GM04504 (cell line): ENCODE results near the gene RAB31.

Experiments used
- DNase-seq: peaks from one replicate; pipeline ENCODE4 v3.0.0-alpha.2; 2012; ENCODE audit warnings: low read depth

RAB31 gene

DNA sequence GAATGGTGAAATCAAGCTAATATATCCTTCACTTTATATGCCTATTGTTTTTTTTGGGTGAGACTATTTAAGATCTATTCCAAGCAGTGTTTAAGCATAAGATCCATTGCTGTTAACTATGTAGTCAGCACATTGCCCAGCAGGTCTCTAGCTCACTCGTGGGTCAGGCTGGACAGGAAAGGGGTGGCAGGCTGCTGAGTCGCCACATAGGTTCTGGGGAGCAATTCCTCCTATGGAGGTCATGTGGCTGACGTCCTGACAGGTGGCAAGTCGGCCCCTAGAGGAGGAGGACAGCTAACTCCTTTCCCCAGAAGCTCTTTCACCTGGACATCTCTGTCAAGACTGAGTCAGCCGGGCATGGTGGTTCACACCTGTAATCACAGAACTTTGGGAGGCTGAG, 13.9 kb upstream of the RAB31 start:
- DNase-seq, result no peak

DNA sequence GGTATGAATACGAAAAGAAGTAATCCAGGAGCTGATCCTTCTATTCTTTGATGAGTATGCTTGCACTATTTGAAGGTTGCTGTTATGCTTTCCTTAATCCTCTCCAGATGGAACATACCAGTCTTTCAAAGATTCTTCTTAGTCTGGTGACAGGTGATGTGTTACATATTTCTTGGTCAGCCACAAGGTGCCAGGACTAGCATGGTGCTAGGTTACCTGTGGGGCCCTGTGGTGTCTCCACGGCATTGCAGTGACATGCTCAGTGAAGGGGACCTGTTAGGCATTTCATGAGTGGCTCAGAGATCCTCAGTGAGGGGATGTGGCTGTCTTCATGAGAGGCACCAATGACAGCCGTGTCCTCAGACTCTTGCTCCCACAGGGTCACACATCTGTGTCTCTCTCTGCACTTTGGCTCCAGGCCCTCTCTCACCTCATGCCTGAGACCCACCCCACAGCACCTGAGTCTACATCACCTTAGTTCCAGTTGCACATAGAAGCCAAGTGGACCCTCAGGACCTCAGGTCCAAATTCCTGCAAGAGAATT, 13.1 kb upstream of the RAB31 start:
- no peak for DNase-seq

DNA sequence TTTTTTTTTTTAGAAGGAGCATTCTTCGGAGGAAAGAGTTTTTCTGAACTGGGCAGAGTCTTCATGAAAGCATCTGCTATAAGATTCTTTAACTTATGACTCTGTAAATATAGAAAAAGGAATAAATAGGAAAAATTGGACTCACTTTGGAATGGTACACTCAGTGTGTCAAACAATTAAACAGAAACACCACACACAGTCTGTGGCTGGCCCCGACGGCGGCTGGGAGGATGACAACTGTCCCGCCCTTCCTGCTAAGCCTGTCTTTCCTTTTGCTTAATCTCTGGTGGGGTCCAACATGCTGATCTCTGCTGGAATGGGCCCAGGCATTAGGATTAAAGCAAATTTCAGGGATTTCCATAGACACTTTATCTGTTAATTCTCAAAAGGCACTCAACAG, 12.5 kb upstream of the RAB31 start:
- DNase-seq, result no peak

DNA sequence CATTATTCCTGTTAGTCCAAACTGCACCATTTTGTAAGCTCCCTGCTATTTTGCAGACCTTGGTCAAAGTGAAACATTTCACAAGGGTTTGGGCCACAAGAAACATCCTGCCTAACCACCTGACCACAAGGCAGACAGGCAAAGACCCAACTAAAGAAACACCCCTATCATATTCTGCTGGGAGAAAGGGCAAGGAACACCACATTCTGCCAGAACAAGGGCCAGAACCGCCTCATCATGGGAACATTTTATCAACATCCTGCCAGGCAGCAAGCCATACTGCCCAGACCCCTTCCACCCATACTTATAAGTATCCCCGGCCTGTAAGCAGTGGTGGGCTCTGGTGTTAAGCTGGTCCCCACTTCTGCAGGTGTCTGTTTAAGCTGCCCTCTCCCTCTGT, 12.0 kb upstream of the RAB31 start:
- no peak for DNase-seq

DNA sequence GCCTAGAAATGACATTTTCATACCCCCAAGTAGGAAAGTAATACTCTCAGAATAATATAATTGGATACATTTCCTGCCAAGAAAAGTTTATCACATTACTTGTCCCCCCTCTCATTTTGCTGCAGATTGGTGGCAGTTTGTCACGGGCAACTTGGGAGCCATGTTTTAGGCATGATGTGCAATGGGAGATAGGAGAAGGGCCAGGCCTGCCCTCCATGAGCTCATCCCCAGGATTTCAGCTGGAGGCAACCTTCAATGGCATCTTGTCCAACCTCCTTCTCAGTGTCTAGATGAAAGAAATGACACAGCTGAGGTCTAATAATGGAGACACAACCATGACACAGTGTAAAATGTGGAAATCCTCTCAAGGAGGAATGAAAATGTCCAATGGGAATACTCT, 11.4 kb upstream of the RAB31 start:
- DNase-seq, result no peak

DNA sequence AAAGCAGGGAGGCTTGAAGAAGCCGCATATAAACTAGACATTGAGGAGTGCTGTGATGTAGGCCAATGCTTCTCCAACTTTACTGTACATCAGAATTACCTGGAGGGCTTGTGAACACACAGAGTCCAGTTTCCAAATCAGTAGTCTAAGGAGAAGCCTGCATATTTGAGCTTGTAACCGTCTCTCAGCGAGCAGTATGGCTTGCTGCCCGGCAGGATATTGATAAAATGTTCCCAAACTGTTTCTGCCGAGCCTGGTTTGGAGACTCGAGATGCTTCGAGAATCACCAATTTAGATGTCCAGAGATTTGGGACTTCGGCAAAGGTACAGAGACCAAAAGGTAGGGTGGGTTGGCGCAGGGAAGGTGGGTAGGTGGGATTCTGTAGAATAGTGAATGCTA, 11.0 kb upstream of the RAB31 start:
- no peak for DNase-seq

DNA sequence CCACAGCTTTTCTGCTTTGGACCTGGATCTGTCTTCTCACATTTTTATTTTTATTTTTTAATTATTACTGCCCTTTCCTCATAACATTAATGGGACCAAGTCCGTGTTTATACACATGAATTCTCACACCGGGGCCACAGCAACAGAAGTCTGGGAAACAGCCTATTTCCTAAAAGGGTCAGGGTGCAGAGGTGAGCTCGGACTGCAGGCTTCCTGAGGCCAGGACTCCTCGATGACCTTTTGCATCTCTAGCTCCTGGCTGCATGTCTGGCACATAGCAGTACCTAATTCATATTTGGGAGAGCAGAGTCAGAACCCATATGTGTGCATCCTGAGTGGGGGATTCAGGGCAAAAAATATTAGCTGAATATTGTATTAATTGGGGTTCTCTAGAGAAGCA, 9.6 kb upstream of the RAB31 start:
- DNase-seq, result no peak

DNA sequence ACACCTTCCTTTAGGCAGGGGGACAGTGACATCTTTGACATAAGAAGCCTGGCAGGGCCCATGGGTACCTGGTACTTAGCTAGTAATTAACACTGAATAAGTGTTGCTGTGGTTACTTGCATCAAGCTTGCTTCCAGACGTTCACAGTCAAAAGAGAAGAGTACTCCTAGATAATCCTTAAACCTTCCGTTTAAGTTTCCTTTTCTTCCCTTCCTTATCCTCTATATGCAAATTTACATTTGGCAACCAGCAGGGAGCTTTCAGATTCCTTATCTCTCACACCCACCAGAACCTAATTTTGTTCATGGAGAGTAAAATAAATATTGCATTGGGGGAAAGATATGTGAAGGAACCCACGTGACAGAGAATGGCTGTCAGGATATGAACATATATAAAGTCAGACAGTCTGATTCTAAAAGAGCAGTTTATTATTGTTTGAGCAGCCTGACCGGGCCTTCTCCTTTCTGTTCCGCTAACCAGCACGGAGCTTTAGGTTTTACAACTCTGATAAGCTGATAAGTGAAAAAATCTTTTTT, 7.8 kb upstream of the RAB31 start:
- DNase-seq, result no peak

DNA sequence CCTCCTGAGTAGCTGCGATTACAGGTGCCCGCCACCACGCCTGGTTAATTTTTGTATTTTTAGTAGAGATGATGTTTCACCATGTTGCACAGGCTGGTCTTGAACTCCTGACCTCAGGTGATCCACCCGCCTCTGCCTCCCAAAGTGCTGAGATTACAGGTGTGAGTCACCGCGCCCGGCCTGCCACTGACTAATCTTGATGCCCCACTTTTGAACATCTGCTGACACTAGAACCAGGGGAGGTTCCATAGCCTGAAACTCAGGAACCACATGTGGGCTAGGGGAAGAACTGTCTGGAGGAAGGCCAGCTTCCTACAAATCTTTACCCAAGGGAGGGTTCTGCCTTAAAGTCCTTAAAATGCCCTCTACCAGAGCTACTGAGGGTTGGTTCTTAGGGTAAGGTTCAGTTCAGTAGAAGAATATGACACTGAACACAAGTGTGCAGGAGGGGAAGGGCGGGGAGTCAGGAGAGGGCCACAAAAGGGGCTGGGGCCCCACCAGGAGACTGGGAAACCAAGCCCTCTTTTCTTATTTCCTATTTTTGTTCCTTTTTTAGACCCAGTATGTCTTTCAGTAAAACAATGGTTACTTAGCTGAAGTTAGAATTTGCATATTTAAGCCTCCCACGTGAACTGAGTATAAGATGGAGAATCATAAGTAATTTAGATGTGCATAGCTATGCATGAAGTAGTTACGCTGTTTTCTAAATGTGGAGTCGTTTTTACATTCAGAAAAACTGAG, 6.3 kb upstream of the RAB31 start:
- DNase-seq, result no peak

DNA sequence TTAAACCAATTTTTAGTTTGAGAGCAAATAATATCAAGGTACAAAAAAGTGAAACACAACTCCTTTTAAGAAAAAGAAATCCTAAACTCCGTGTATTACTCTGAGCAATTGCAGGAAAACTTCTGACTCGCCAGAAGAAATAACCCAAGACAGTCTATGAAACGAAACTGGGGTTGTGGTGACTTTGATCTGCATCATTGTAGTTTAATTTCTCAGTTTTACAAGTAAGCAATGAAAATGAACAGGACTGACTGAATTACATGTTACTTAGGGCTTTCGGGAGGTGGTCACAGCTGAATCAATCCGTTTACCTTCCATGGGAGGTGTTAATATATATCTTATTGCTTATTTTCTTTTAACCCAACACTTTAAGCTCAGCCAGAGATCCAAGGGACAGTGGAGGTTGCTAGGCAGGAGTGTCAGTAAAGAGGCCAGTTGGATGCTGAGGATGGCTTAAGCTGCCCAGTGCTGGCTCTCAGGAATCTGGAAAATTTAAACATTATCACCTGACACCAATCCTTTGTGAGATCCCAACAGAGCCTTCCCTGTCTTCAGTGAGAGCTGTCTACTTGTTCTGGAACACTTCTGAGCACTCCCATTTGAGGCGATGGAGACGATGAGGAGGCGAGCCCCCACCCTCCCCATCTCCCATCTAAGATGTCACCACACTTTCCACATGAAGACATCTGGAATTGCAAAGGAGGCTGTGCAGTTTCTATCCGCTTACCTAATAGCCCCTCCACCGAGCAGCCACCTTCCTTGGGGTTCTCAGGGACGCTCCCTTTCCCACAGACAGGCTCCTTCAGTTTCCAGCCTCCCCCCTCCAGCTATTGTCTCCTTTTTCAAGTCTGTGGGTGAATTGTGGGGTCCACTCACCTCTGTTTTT, 3.6 kb upstream of the RAB31 start:
- DNase-seq, result no peak

DNA sequence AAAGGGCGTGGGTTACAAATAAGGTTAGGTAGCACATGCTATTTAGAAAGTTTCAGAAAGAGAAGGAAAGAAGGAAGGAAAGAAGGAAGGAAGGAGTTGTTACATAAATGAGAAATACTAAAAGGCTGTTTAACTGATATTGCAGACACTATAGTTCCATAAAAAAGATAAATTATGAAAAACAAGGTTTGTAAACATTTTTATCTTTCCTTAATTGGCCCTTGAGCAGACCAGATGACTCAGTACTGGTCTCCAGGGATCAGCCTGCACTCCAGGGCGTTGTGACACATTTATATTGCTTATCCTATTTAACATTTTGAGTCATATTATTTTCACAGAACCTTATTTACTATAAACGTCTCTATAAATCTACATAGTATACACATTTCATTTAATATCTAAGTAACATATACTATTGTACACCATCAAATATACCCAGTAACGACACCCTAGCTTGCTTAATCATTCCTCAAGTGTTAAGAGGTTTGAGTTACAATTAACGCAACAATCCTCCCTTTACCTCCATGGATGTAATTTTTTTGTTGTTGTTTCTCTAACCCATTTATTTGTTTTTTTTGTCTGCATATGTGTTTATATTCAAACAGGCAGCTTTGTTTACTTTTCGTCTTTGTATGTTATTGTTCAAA, 2.8 kb upstream of the RAB31 start:
- no peak for DNase-seq

DNA sequence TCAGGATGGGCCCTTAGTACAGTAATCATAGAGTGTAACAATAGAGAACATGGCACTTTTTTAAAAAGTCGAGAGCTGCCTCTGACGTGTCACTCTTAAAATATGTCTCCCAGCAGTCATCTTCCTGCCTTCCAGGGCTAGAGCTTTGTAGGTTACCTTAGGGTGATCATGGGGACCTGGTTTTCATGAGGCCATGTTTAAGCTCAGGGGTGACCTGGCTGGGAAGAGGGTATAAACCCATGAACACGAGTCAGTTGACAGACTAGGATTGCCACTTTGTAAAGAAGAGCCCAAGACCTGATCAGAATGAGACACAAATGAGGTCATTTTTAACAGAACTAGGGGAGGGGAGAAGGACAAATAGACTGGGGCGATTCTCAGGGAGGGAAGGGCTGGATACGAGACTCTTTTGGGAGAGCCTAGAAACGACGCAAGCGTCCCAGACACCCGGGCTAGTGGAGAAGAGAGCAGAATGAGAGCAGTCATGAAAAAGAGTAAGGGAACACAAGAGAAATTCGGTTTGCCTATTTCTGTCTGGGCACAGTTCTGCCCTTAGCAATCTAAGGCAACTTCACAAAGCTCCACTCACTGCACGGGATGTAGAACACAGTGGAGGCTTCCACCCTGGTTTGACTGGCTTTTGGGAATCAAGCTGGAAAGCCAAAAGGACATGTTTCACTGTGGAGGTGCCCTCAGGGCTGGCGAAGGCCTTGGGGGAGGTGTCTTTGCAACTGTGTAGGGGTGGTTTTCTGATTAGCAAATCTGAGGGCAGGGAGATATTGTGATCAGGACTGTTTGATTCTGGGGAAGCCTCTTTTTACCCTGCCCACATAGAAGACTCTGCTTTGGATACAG, 1.8 kb upstream of the RAB31 start:
- no peak for DNase-seq

DNA sequence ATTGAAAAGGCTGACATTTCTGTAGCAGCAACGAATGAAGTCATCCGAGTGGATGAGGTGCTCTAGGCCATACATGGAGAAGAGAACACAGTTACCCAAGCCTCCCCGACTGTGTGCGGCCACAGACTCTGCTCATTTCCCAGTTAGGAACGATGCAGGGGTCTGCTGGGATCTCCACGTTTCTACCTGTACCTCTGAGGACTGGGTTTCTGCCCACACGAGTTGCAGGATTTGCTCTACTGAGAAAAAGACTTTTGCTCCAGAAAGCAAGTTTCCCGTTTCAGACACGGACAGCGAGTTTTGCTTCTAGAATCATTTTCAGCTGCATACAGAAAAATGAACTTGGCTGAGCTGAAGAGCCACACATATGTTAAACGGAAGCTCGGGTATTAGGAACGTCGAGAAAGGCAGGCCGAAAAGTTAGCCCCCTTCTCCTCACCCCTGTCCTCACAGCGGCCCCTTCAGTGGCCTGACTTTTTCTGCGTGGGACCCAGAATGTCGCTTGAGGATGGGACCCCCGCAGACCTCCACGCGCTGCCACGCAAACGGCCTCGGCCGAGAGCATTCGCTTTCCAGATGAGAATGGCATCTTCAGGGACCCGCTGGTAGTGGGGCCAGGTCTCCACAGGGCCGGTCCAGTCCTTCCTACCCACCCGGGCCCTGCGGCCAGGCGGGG, 582 bp upstream of the RAB31 start:
- DNase-seq, result no peak

DNA sequence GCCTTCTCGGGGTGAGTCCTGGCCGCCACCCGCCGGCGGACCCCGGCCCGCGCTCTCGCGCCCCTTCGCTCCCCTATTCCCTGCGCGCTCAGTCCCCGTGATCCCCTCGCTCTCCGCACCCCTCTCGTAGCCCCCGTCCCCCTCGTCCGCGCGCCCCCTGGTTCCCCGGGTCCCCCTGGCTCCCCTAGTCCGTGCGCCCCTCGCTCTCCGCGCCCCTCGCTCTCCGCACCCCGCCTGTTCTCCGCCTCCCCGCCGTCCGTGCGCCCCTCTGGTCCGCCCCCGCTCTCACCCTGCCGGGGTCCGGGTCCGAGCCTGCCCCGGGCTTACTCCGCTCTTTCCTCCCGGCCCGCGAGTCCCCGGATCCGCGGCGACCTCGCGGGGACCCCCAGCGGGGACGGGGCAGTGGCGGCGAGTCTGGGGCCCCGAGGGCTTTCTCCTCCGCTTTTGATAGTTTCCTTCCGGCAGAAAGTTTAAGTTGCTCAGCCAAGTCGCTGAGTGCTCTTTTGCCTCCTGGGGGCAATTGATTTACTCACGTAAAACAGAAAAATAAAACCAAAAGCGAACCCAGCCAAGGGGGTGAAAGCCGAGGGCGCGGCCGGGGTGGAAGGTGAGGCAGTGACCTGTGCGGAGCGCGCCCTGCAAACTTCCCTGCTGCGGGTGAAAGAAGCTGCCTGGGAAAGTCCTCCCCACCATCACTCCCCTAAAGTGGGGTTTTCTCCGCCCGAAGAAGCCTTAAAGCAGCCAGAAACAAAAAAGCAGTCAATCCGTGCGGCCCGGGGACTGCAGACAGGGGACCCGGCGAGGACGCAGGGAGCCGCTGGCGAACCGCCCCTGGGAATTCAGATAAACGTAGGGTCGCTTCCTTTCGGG, 568 bp downstream of the RAB31 start:
- no peak for DNase-seq

DNA sequence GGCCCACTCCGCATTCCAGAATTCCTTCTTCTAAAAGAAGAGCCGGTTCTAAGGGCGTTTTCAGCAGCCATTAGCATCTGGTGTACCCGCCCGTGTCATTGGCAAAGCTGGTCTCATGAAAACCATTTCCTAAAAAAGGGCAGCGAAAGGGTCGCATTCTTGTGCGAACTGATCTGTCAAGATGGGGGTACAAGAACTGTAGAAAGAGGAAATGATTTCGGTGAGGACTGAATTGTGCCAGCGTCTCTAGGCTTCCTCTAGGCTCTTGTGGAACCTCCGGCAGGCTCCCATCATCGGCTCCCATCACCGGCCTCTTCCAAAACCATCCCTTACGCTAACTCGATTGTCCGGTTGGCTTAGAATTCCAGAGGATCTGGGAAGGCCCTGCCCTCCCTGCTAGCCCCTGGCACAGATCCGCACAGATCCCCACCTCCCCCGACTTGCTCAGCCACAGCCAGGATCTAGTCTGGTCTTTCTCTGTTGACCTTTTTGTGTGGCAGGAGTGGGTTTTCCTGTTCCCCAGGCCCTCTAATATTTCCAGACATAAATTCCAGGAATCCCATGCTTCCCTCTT, 1.3 kb downstream of the RAB31 start:
- no peak for DNase-seq

DNA sequence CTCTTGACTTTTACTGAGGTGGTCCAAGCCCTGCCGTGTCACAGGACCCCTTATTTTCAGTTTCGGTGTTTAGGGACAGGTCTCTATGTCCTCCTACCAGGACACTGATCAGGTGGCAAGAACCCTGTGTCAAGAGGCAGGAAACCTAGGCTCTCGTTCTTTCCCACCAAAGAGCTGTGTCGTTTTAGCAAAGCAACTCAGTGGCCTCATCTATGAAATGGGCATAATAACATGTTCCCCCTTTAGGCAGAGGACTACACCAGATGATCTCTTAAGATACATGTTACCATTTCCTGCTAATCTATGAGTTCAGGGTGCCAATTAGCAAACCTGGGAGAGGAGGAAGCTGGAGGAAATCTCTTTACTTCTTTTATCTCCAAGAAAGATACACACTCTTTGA, 1.9 kb downstream of the RAB31 start:
- no peak for DNase-seq

DNA sequence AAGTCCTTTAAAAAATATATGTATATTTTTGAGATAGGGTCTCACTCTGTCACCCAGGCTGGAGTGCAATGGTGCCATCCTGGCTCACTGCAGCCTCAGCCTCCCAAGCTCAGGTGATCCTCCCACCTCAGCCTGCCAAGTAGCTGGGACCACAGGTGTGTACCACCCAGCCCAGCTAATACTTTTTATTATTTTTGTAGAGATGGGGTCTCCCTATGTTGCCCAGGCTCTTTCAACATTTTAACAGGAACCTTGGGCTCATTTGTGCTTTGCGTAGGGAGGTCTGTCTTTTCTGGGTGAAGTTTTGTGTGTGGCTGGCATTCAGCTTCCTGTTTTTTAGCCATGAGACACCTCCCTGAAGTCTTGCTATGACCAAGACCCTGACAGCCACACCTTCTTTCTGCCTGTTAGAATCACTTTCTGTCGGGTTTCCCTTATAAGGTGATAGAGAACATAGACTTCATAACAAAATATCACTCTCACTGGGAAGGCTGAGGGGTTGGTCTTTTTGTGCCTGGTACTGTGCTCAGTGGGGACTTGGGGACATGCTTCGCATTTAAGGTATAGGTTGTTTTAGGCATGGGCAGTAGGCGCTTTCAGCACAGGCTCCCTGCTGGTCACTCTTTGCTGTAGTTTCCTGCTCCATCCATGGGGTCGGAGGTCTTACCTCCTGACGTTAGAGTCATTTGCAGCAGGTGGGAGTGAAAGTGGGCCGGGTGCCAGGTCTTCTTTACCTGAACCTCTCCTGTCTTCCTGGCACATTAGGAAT, 3.4 kb downstream of the RAB31 start:
- DNase-seq, result no peak

DNA sequence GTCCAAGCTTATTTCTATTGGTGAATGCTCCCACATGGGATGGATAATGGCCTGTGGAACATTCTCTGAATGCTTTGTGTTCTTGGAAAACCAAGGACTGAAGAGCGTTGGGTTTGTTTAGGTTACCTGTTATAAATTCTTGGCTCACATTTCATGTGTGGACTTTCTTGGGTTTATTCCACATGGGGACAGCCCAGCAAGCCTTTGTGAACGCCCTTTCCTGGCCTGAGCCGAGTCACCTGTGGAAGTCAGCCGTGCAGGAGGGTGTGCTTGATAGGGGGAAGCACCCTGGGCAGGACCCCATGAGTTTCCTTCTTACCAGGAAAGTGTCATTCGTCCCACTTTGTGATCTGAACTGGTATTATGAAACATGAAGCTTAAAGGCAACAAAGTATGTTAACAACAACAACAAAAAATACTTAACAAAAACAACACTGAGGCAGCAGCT, 4.1 kb downstream of the RAB31 start:
- no peak for DNase-seq

DNA sequence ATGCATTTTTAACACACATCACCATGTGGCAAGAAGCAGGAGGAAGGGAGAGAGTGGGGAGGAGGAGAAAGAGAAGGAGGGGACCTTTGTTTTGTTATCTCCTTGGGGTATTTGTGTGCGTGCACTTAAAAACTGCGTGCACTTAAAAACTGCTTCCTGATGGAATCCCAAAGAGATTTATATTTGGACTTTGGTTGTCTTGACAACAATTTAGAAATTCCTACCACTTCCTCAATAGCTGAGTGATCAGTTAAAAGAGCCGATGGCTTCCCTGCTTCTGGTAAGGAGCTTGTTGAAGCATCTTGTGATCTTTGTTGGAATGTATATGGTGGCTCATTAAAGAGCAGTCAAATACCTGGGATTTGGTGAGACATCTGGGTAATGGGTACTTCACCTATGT, 4.5 kb downstream of the RAB31 start:
- no peak for DNase-seq
